HG03571 (cell line): ENCODE data around the gene ZNF117.
A peak's percentile ranks its signal among the peaks of the same experiment; 100 is the strongest.
"Not testable (repeated sequence)": the region's sequence is repeated elsewhere in the genome, so short reads cannot be mapped to it uniquely, and the experiment has no call there.

Experiments
- ATAC-seq: cut with Tn5 transposase; IDR thresholded peaks from one replicate; pipeline ENCODE4 v1.9.1; 2021; ENCODE audit not compliant: unreplicated experiment

ZNF117 gene

GRCh38 chr7:64990936-64991335 lies at the start of gene ZNF117:
Gene ZNF117 (minus strand): TSS chr7:64991036.
- no peak for ATAC-seq

- peak; percentile 18 for ATAC-seq
These were observed 47.9 kb upstream of the ZNF117 start for GRCh38 chr7:65038767-65039166.

DNA sequence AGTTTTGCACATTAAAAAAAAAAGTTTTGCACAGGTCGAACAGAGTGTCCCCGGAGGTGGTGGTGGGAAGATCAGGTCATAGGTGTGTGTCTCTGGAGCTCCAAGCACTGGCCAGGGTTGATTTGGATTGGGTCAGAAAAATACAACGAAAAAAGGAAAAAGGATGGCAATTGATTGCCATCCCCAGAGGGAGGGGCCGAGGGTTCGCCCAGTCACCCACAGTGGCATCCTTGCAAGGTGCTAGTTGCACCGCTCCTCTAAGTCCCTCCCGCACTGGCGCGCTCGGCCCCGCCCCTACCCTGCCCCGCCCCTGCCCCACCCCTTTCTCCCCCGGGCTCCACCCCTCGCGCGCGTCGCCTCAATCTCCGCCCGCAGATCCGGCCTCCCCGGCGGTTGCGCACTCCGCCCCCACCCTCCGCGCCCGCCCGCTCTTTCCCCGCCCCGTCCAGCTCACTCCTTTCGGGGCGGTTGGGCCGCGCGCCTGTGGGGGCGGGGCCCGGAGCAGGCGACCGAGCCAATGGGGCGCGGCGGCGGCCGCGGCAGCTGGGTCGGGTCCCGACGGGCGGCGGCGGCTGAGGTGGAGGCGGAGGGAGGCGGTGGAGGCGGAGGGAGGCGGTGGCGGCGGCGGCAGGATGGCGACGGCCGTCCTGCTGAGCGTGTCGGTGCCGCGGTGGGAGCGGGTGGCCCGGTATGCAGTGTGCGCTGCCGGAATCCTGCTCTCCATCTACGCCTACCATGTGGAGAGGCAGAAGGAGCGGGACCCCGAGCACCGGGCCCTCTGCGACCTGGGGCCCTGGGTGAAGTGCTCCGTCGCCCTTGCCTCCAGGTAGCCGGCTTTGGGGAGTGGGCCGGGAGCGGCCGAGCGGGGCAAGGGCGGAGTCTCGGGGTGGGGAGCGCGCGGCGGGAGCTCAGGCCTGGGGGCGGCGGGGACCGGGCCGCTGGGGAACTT lies 47.2 kb upstream of the ZNF117 start:
- ATAC-seq: peak; percentile 86

DNA sequence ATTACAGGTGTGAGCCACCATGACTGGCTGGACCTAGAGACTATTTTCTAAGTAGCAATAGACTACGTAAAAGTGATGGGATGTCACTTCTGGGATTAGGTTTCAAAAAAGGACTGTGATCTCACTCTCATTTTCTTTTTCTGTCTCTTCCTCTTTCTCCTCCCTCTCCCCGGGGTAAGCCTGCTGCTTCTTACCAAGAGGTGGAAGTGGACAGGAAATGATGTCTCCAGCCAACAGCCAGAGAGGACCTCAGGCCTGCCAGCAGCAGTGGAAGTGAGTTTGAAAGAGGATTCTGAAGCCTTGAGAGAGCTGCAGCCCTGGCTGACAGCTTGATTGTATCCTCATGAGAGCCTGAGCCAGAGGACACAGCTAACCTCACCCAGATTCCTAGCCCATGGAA lies 45.7 kb upstream of the ZNF117 start:
- not testable (repeated sequence) for ATAC-seq

- not testable (repeated sequence) for ATAC-seq
These were observed 44.6 kb upstream of the ZNF117 start for GRCh38 chr7:65035469-65035868.

GRCh38 chr7:65034120-65034782 lies 43.4 kb upstream of the ZNF117 start:
- ATAC-seq: not testable (repeated sequence)

GRCh38 chr7:65033391-65033790 lies 42.6 kb upstream of the ZNF117 start:
- ATAC-seq: not testable (repeated sequence)

- ATAC-seq: not testable (repeated sequence)
These were observed 34.2 kb upstream of the ZNF117 start for GRCh38 chr7:65025023-65025422.

- not testable (repeated sequence) for ATAC-seq
These were observed 30.1 kb upstream of the ZNF117 start for GRCh38 chr7:65020978-65021377.

- ATAC-seq: not testable (repeated sequence)
These were observed 19.0 kb upstream of the ZNF117 start for GRCh38 chr7:65009881-65010280.

DNA sequence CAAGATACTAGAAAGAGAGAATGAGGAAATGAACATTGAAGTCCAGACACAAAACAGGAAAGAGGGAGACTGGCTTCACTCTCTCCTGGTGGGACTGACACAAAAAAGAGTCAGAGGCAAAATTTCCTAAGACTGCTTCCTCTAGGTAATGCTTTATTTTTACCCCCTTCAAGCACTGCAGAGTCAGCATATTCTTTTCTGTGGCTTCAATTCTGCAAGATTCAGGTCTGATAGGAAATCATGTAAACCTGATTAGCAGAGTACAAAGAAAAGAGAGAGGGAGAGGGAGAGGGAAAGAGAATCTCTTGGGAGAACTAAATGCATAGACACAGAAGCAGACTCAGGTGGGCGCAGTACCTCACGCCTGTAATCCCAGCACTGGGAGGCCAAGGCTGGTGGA lies 18.6 kb upstream of the ZNF117 start:
- not testable (repeated sequence) for ATAC-seq

DNA sequence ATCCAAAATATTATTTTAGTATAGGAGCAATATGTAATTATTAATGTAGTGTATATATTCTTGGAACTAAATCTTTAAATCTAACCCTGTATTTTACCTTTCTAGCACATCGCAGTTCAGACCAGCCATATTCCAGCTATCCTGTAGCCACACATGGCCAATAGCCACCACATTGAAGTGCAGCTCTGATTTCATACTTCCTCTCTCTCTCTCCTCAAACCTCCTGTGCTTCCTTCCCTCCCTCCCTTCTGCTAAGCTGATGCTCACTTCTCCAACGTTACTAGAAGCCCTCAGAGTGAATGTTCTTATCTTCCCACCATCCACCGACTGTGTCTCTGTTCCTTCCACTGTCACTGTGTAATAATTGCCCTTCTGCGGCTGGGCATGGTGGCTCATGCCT lies 16.2 kb upstream of the ZNF117 start:
- not testable (repeated sequence) for ATAC-seq

DNA sequence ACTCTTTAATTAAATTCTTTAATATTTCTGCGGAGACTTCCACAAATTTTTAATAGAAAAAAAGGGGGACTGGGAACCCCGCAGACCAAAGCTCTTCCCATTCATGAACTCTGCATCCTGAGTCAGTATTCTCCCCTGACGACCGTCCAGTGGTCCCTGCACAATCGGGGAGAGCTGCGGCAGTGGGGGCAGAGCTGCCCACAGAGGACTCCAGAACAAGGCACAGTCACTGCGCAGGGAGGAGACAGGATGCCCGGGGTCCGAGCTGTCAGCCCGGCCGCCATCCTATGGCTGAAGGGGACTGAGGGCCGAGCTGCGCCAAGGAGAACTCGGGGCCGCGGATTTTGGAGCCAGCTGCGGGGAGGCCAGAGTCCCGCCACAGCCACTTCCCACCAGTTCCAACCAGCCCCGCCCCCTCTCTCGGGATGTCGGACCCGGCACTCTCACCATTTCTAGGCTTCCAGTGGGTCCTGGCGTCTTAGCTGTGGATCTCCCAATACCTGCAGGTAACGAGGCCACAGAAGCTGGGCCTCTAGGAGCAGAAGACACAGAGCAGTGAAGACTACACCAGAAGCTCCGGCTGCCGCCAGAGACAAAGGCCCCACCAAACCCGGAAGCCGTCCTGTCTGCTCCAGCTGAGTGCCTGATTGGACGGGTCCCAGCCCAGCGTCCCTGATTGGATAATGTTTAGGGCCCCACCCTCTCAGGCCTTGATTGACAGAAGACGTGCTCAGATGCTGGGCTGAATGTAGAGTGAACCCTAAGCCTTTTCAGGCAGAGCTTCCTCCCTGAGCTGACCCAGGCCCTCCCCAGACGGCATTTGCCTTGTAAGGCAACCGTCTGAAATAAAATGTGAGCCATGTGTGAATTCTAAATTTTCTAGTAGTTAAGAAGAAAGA lies 15.5 kb upstream of the ZNF117 start, which contains the start of gene ERV3-1:
Gene ERV3-1, minus strand, starts transcription at position 594 of the 899 bp plus-strand sequence. CDS start 13,661 bp downstream, outside the sequence.
- peak; percentile 100 for ATAC-seq

DNA sequence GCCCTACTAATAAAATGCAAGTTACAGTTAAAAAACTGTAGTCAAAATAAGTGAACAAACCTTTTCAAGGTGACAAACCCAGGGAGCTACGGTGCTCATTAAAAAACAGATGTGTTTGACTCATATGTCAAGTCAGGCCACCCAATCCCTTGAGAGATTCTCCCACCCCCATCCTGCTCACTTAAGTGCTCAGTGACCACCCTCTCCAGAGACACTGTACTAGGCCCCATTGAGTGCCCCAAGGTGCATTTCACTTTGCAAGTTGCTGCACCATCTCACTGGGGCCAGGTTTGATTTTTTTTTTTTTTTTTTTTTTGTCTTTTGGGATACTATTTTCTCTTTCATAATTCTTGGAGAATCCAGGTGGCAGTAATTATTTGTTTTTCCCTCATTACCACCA lies 13.7 kb upstream of the ZNF117 start:
- no peak for ATAC-seq

DNA sequence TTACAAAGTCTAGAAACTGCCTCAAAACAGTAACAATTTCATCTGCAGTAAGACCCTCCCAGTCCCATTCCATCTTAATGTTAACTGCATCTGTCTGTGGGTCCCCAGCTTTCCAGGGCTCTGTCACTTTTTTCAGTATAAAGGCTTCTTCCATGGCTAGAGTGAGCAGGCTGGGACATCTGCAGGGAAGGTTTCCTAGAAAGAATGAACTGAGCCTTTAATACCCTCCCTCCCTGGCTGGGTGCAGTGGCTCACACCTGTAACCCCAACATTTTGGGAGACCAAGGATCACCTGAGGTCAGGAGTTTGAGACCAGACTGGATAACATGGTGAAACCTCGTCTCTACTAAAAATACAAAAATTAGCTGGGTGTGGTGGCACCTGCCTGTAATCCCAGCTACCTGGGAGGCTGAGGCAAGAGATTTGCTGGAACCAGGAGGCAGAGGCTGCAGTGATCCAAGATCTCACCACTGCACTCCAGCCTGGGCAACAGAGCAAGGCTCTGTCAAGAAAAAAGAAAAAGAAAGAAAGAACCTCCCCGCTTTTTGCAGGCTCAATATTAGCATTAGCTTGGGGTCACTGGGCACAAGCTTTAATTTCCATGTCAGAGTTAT lies 12.2 kb upstream of the ZNF117 start:
- ATAC-seq: no peak

GRCh38 chr7:65001291-65001814 lies 10.5 kb upstream of the ZNF117 start:
- ATAC-seq: no peak

DNA sequence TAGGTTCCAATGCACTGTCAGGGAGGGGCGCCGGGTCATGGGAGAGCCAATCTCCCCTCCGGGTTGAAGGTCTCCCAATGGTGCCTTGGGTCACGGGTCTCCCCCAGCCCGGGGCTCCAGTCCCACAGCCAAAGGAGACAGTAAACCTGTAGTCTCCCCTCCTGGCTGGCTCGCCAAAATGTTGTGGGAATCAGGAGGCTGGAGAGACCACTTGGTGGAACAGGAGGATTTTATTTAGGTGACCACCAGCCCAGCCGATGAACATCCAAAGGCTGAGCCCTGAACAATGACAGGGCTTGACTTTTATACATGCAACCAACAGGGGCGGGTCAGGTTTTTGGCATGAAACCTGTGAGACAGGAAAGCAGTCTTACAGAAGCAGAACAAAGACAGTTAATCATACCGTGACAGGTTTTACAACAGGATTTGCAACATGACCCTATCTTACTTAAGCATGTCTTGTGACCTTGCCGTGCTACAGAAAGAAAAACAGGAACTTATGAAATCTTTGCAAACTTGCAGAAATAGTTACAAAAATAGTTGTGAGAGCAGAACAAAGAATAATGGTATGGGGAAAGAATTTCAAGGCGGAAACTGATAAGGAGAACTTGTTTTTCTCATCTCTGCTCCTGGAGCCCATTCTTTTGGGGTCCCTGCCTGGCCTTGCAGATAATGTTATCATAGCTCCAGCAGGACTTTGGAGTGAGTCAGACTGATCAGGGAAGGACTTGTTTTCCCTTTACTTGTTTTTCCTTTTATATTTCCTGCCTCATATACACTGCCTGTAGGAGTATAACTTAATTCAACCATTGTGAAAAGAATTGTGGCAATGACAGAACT lies 8.5 kb upstream of the ZNF117 start:
- ATAC-seq: no peak

GRCh38 chr7:64998865-64999164 lies 8.0 kb upstream of the ZNF117 start:
- no peak for ATAC-seq

DNA sequence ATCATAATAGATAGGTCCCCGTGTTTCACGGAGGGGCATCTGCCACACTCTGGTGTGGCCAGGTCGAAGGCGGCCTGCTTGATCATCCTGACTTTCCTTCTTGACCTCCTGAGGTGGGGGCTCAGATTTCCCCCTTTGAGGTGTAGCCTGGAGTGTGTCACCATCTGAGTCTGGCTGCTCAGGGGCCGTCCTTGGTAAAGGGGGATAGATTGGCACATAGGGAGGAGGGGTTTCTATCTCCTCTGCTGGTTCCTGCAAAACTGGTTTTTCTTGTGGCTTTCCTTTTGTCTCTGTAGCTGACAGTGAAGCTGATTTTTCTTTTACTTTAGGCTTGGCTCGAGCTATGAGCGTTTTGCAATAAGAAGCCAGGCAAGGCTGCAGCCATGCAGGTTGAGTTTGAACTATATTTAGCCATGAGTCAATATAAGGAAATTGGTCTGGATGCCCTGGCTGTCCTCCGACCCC lies 7.1 kb upstream of the ZNF117 start:
- ATAC-seq: no peak
